ENCODE results near the gene EIF5. TPM values are rescaled to one million over a fixed set of nuclear protein-coding genes. Genes with fewer than 3 reads are reported as not detected.

Gene EIF5
- polyA plus RNA-seq, 4 donors: 80.5 to 218 (median 115) TPM

- WGBS, 3 donors: 70 to 83% (median 76%) methylated on average over 11 of the region's 11 CpGs
- DNase-seq (no peak), FAIRE-seq (no peak)
- no peak overlapping the region for H3K27ac ChIP-seq (ENCODE audit: low read depth in 1 of 3, low read length in 2 of 3)
- H3K9me3 ChIP-seq (ENCODE audit: control insufficient read depth in 2 of 2, insufficient read depth in 1 of 2, low read depth in 1 of 2, low read length in 1 of 2): peaks cover 0 to 10% of the 10 kb centered on the region in 2 donors
- no peaks in the 10 kb centered on the region for H3K4me1 ChIP-seq (ENCODE audit: control insufficient read depth in 3 of 3, insufficient read depth in 2 of 3, low read depth in 1 of 3, low read length in 2 of 3)
- no peak overlapping the region for H3K4me3 ChIP-seq (ENCODE audit: low read depth in 1 of 3, low read length in 3 of 3)
- no peaks in the 10 kb centered on the region for H3K27me3 ChIP-seq (ENCODE audit: control insufficient read depth in 3 of 3, insufficient read depth in 3 of 3, low read length in 3 of 3)
- no peaks in the 10 kb centered on the region for H3K36me3 ChIP-seq (ENCODE audit: control insufficient read depth in 3 of 3, insufficient read depth in 2 of 3, low read depth in 1 of 3, low read length in 3 of 3)
These were observed 32.3 kb upstream of the EIF5 start for GRCh38 chr14:103301512-103302354.

- no peaks in the 10 kb centered on the region for H3K4me1 ChIP-seq (ENCODE audit: control insufficient read depth in 3 of 3, insufficient read depth in 2 of 3, low read depth in 1 of 3, low read length in 2 of 3)
- 79 to 96% (median 91%) methylated on average over 1 of the region's 1 CpG for WGBS, 3 donors
- peaks cover 0 to 19% of the 10 kb centered on the region in 2 donors for H3K9me3 ChIP-seq (ENCODE audit: control insufficient read depth in 2 of 2, insufficient read depth in 1 of 2, low read depth in 1 of 2, low read length in 1 of 2)
- H3K27me3 ChIP-seq (ENCODE audit: control insufficient read depth in 3 of 3, insufficient read depth in 3 of 3, low read length in 3 of 3): no peaks in the 10 kb centered on the region
- no peak overlapping the region for H3K27ac ChIP-seq (ENCODE audit: low read depth in 1 of 3, low read length in 2 of 3)
- FAIRE-seq (no peak), DNase-seq (no peak)
- no peaks in the 10 kb centered on the region for H3K36me3 ChIP-seq (ENCODE audit: control insufficient read depth in 3 of 3, insufficient read depth in 2 of 3, low read depth in 1 of 3, low read length in 3 of 3)
- H3K4me3 ChIP-seq (ENCODE audit: low read depth in 1 of 3, low read length in 3 of 3): no peak overlapping the region
These were observed 31.1 kb upstream of the EIF5 start for GRCh38 chr14:103302966-103303365.

GRCh38 chr14:103304706-103305105 is 29.3 kb upstream of the EIF5 start:
- 34 to 73% (median 40%) methylated on average over 2 of the region's 2 CpGs for WGBS, 3 donors
- no peak overlapping the region for H3K27ac ChIP-seq (ENCODE audit: low read depth in 1 of 3, low read length in 2 of 3)
- no peak for DNase-seq
- no peak for FAIRE-seq
- peaks cover 0 to 19% of the 10 kb centered on the region in 2 donors for H3K9me3 ChIP-seq (ENCODE audit: control insufficient read depth in 2 of 2, insufficient read depth in 1 of 2, low read depth in 1 of 2, low read length in 1 of 2)
- H3K4me1 ChIP-seq (ENCODE audit: control insufficient read depth in 3 of 3, insufficient read depth in 2 of 3, low read depth in 1 of 3, low read length in 2 of 3): no peaks in the 10 kb centered on the region
- no peak overlapping the region for H3K4me3 ChIP-seq (ENCODE audit: low read depth in 1 of 3, low read length in 3 of 3)
- no peaks in the 10 kb centered on the region for H3K36me3 ChIP-seq (ENCODE audit: control insufficient read depth in 3 of 3, insufficient read depth in 2 of 3, low read depth in 1 of 3, low read length in 3 of 3)
- no peaks in the 10 kb centered on the region for H3K27me3 ChIP-seq (ENCODE audit: control insufficient read depth in 3 of 3, insufficient read depth in 3 of 3, low read length in 3 of 3)

- no peaks in the 10 kb centered on the region for H3K4me1 ChIP-seq (ENCODE audit: control insufficient read depth in 3 of 3, insufficient read depth in 2 of 3, low read depth in 1 of 3, low read length in 2 of 3)
- DNase-seq (no peak), FAIRE-seq (no peak)
- H3K9me3 ChIP-seq (ENCODE audit: control insufficient read depth in 2 of 2, insufficient read depth in 1 of 2, low read depth in 1 of 2, low read length in 1 of 2): peaks cover 0 to 19% of the 10 kb centered on the region in 2 donors
- H3K4me3 ChIP-seq (ENCODE audit: low read depth in 1 of 3, low read length in 3 of 3): no peak overlapping the region
- H3K27ac ChIP-seq (ENCODE audit: low read depth in 1 of 3, low read length in 2 of 3): no peak overlapping the region
- no peaks in the 10 kb centered on the region for H3K36me3 ChIP-seq (ENCODE audit: control insufficient read depth in 3 of 3, insufficient read depth in 2 of 3, low read depth in 1 of 3, low read length in 3 of 3)
- WGBS, 3 donors: 84 to 89% (median 88%) methylated on average over 10 of the region's 10 CpGs
- no peaks in the 10 kb centered on the region for H3K27me3 ChIP-seq (ENCODE audit: control insufficient read depth in 3 of 3, insufficient read depth in 3 of 3, low read length in 3 of 3)
These were observed 25.1 kb upstream of the EIF5 start for GRCh38 chr14:103308717-103309616.

- WGBS, 3 donors: 87 to 93% (median 89%) methylated on average over 12 of the region's 12 CpGs
- H3K36me3 ChIP-seq (ENCODE audit: control insufficient read depth in 3 of 3, insufficient read depth in 2 of 3, low read depth in 1 of 3, low read length in 3 of 3): no peaks in the 10 kb centered on the region
- peaks cover 0 to 2% (median 0%) of the 10 kb centered on the region in 3 donors for H3K27me3 ChIP-seq (ENCODE audit: control insufficient read depth in 3 of 3, insufficient read depth in 3 of 3, low read length in 3 of 3)
- H3K4me3 ChIP-seq (ENCODE audit: low read depth in 1 of 3, low read length in 3 of 3): no peak overlapping the region
- H3K9me3 ChIP-seq (ENCODE audit: control insufficient read depth in 2 of 2, insufficient read depth in 1 of 2, low read depth in 1 of 2, low read length in 1 of 2): peaks cover 0 to 18% of the 10 kb centered on the region in 2 donors
- DNase-seq (no peak), FAIRE-seq (no peak)
- H3K27ac ChIP-seq (ENCODE audit: low read depth in 1 of 3, low read length in 2 of 3): no peak overlapping the region
- no peaks in the 10 kb centered on the region for H3K4me1 ChIP-seq (ENCODE audit: control insufficient read depth in 3 of 3, insufficient read depth in 2 of 3, low read depth in 1 of 3, low read length in 2 of 3)
These were observed 23.4 kb upstream of the EIF5 start for GRCh38 chr14:103310576-103311095.

GRCh38 chr14:103311171-103311997 is 22.7 kb upstream of the EIF5 start:
- Histone ChIP-seq H3K4me3 (ENCODE audit: low read depth in 1 of 3, low read length in 3 of 3) (no peak overlapping the region), H3K9me3 (ENCODE audit: control insufficient read depth in 2 of 2, insufficient read depth in 1 of 2, low read depth in 1 of 2, low read length in 1 of 2) (peaks cover 0 to 12% of the 10 kb centered on the region in 2 donors), H3K27ac (ENCODE audit: low read depth in 1 of 3, low read length in 2 of 3) (no peak overlapping the region), H3K27me3 (ENCODE audit: control insufficient read depth in 3 of 3, insufficient read depth in 3 of 3, low read length in 3 of 3) (peaks cover 0 to 2% (median 0%) of the 10 kb centered on the region in 3 donors), H3K4me1 (ENCODE audit: control insufficient read depth in 3 of 3, insufficient read depth in 2 of 3, low read depth in 1 of 3, low read length in 2 of 3) (no peaks in the 10 kb centered on the region), H3K36me3 (ENCODE audit: control insufficient read depth in 3 of 3, insufficient read depth in 2 of 3, low read depth in 1 of 3, low read length in 3 of 3) (no peaks in the 10 kb centered on the region)
- WGBS, 3 donors: 84 to 89% (median 87%) methylated on average over 31 of the region's 31 CpGs
- DNase-seq (no peak), FAIRE-seq (no peak)

GRCh38 chr14:103312006-103312635 is 21.9 kb upstream of the EIF5 start:
- no peak for FAIRE-seq

More at GRCh38 chr14:103312006-103312635, 21.9 kb upstream of the EIF5 start:
- peaks cover 0 to 2% (median 0%) of the 10 kb centered on the region in 3 donors for H3K27me3 ChIP-seq (ENCODE audit: control insufficient read depth in 3 of 3, insufficient read depth in 3 of 3, low read length in 3 of 3)
- WGBS, 3 donors: 87 to 92% (median 87%) methylated on average over 14 of the region's 14 CpGs
- H3K4me3 ChIP-seq (ENCODE audit: low read depth in 1 of 3, low read length in 3 of 3): no peak overlapping the region
- no peaks in the 10 kb centered on the region for H3K4me1 ChIP-seq (ENCODE audit: control insufficient read depth in 3 of 3, insufficient read depth in 2 of 3, low read depth in 1 of 3, low read length in 2 of 3)
- peaks cover 0 to 5% of the 10 kb centered on the region in 2 donors for H3K9me3 ChIP-seq (ENCODE audit: control insufficient read depth in 2 of 2, insufficient read depth in 1 of 2, low read depth in 1 of 2, low read length in 1 of 2)
- no peaks in the 10 kb centered on the region for H3K36me3 ChIP-seq (ENCODE audit: control insufficient read depth in 3 of 3, insufficient read depth in 2 of 3, low read depth in 1 of 3, low read length in 3 of 3)
- no peak for DNase-seq
- H3K27ac ChIP-seq (ENCODE audit: low read depth in 1 of 3, low read length in 2 of 3): no peak overlapping the region

All from small intestine (tissue), 7 donors.